ENCODE data around the gene CCDC13.

- TF ChIP-seq HDAC2 (IDR thresholded peaks at IDR 0.05) (no peak), TAF1 (IDR thresholded peaks at IDR 0.05; ENCODE audit: borderline replicate concordance, low read depth, low read length) (no peak), CTCF (IDR thresholded peaks at IDR 0.05 in 2 of 3, conservative IDR thresholded peaks at IDR 0.05 in 1 of 3; ENCODE audit: control insufficient read depth in 2 of 3, extremely low read depth in 1 of 3, insufficient read depth in 1 of 3, low read depth in 3 of 3, low read length in 3 of 3) (peak; percentile 62 to 68 (median 63)), MLLT1 (IDR thresholded peaks at IDR 0.05) (no peak), JUND (IDR thresholded peaks at IDR 0.05; ENCODE audit: low read depth, low read length) (no peak), EP300 (IDR thresholded peaks at IDR 0.05; ENCODE audit: borderline replicate concordance in 1 of 2, control insufficient read depth in 1 of 2, low read depth in 2 of 2, low read length in 2 of 2) (no peak), PRDM15 (CRISPR knock-in tag; IDR thresholded peaks at IDR 0.05) (no peak), USF1 (IDR thresholded peaks at IDR 0.05; ENCODE audit: borderline replicate concordance, extremely low read length, insufficient read depth, low read depth, low read length) (no peak), SREBF2 (IDR thresholded peaks at IDR 0.05; ENCODE audit: low read length) (no peak), RELA (IDR thresholded peaks at IDR 0.05; ENCODE audit: borderline replicate concordance, partially characterized antibody) (no peak), NR2C2 (IDR thresholded peaks at IDR 0.05; ENCODE audit: borderline replicate concordance, control insufficient read depth, insufficient read length, low read depth) (no peak)
Observed at GRCh38 chr3:42780892-42781700, 8.0 kb upstream of the CCDC13 start.

All from GM12878 (cell line).